ENCODE results near the gene POC5. TPM values are rescaled to one million over a fixed set of nuclear protein-coding genes. Genes with fewer than 3 reads are reported as not detected.
"Not testable (repeated sequence)": the region's sequence is repeated elsewhere in the genome, so short reads cannot be mapped to it uniquely, and the experiment has no call there.

The POC5 gene
- total RNA-seq, 1 donor from 2014 or later = 10.7 TPM

GRCh38 chr5:75706016-75706415 lies 11.2 kb downstream of the POC5 start:
- TF ChIP-seq CTCF (IDR thresholded peaks at IDR 0.05) = no peak
- Histone ChIP-seq H3K27me3 (ENCODE audit: low read depth) (no peaks in the 10 kb centered on the region), H3K4me1 (no peaks in the 10 kb centered on the region), H3K36me3 (peaks cover 60% of the 10 kb centered on the region), H3K4me3 (no peak overlapping the region), H3K9me3 (no peaks in the 10 kb centered on the region), H3K27ac (no peak overlapping the region)
- intact Hi-C loops (cut with DNase I) = no loop called here
- DNase-seq = no peak
- ATAC-seq = peak in 1 of 2 donors; percentile 12

GRCh38 chr5:75701856-75702255 lies 15.4 kb downstream of the POC5 start:
- no peaks in the 10 kb centered on the region for H3K27me3 ChIP-seq (ENCODE audit: low read depth)
- ATAC-seq (no peak), DNase-seq (no peak)
- peaks cover 39% of the 10 kb centered on the region for H3K36me3 ChIP-seq
- intact Hi-C loops (cut with DNase I) = no loop called here
- H3K27ac ChIP-seq = no peak overlapping the region
- no peaks in the 10 kb centered on the region for H3K9me3 ChIP-seq
- H3K4me1 ChIP-seq = no peaks in the 10 kb centered on the region
- H3K4me3 ChIP-seq = no peak overlapping the region
- TF ChIP-seq CTCF (IDR thresholded peaks at IDR 0.05) = no peak

- H3K4me3 ChIP-seq; H3K4me1 ChIP-seq; H3K27ac ChIP-seq; ATAC-seq; intact Hi-C loops (cut with DNase I); DNase-seq; H3K27me3 ChIP-seq (ENCODE audit: low read depth); H3K9me3 ChIP-seq: not testable (repeated sequence)
- H3K36me3 ChIP-seq = peaks cover 20% of the 10 kb centered on the region
Measured at GRCh38 chr5:75695472-75696351, 21.5 kb downstream of the POC5 start.

- H3K4me3 ChIP-seq = no peak overlapping the region
- H3K9me3 ChIP-seq = no peaks in the 10 kb centered on the region
- no peak for TF ChIP-seq CTCF (IDR thresholded peaks at IDR 0.05)
- peaks cover 30% of the 10 kb centered on the region for H3K36me3 ChIP-seq
- intact Hi-C loops (cut with DNase I) = no loop called here
- H3K27ac ChIP-seq = no peak overlapping the region
- ATAC-seq = no peak
- DNase-seq = no peak
- no peaks in the 10 kb centered on the region for H3K27me3 ChIP-seq (ENCODE audit: low read depth)
- H3K4me1 ChIP-seq = no peaks in the 10 kb centered on the region
Measured at GRCh38 chr5:75694781-75695180, 22.5 kb downstream of the POC5 start.

- intact Hi-C loops (cut with DNase I) = no loop called here
- H3K36me3 ChIP-seq = peaks cover 70% of the 10 kb centered on the region
- no peak overlapping the region for H3K4me3 ChIP-seq
- no peaks in the 10 kb centered on the region for H3K9me3 ChIP-seq
- H3K27ac ChIP-seq = no peak overlapping the region
- H3K27me3 ChIP-seq (ENCODE audit: low read depth) = no peaks in the 10 kb centered on the region
- ATAC-seq (no peak), DNase-seq (no peak)
- no peak for TF ChIP-seq CTCF (IDR thresholded peaks at IDR 0.05)
- H3K4me1 ChIP-seq = no peaks in the 10 kb centered on the region
Measured at GRCh38 chr5:75690669-75691068, 26.6 kb downstream of the POC5 start.

GRCh38 chr5:75686480-75686879 lies 30.8 kb downstream of the POC5 start:
- Histone ChIP-seq H3K36me3 (peaks cover 59% of the 10 kb centered on the region), H3K4me1 (no peaks in the 10 kb centered on the region), H3K27me3 (ENCODE audit: low read depth) (no peaks in the 10 kb centered on the region), H3K9me3 (no peaks in the 10 kb centered on the region), H3K27ac (no peak overlapping the region), H3K4me3 (no peak overlapping the region)
- intact Hi-C loops (cut with DNase I) = no loop called here
- no peak for TF ChIP-seq CTCF (IDR thresholded peaks at IDR 0.05)
- no peak for ATAC-seq
- no peak for DNase-seq
